MCF 10A (cell line): ENCODE results near the gene CLEC2L. TPM values are rescaled to one million over a fixed set of nuclear protein-coding genes. Genes with fewer than 3 reads are reported as not detected.

Source experiments
- BruUV-seq: library from RNA; stranded (reverse); fragments of 400-500 nt; replicated peaks from 2 replicates; lab custom pipeline; 2021; lab: Mats Ljungman, UMichigan
- CTCF ChIA-PET: fragments of 300-600 bp; sonication (Branson Sonifier 250); formaldehyde crosslinking; extraction: SDS; loops from one replicate; lab custom pipeline; 2021; ENCODE audit warnings: antibody characterized with exemption, inconsistent platforms; lab: Yijun Ruan, JAX
- POLR2A ChIA-PET: fragments of 300-600, 350-650 bp; sonication (Branson Sonifier 250); formaldehyde crosslinking; extraction: SDS; loops from one replicate; lab custom pipeline; 2020; ENCODE audit warnings: antibody characterized with exemption, inconsistent platforms; lab: Yijun Ruan, JAX
- DNase-seq: peaks from one replicate; pipeline ENCODE4 v3.0.0-alpha.2; 2018; ENCODE audit not compliant: unreplicated experiment
- H3K27ac Mint-ChIP-seq: one replicate; pipeline ENCODE4 v1.8.0; 2022; ENCODE audit warnings: mild to moderate bottlenecking, low read depth, mixed read lengths; ENCODE audit not compliant: unreplicated experiment
- H3K27me3 Mint-ChIP-seq: one replicate; pipeline ENCODE4 v1.8.0; 2022; ENCODE audit warnings: mixed read lengths; ENCODE audit not compliant: insufficient read depth, unreplicated experiment
- H3K36me3 Mint-ChIP-seq: one replicate; pipeline ENCODE4 v1.8.0; 2022; ENCODE audit warnings: mild to moderate bottlenecking, moderate library complexity, mixed read lengths; ENCODE audit not compliant: insufficient read depth, unreplicated experiment
- H3K4me1 Mint-ChIP-seq: one replicate; pipeline ENCODE4 v1.8.0; 2022; ENCODE audit warnings: mixed read lengths; ENCODE audit not compliant: insufficient read depth, unreplicated experiment
- H3K4me3 Mint-ChIP-seq: one replicate; pipeline ENCODE4 v1.8.0; 2022; ENCODE audit warnings: mild to moderate bottlenecking, moderate library complexity, mixed read lengths; ENCODE audit not compliant: unreplicated experiment
- H3K9me3 Mint-ChIP-seq: one replicate; pipeline ENCODE4 v1.8.0; 2022; ENCODE audit warnings: mixed read lengths; ENCODE audit not compliant: unreplicated experiment
- intact Hi-C: fragments of 100-400 bp; cut with micrococcal nuclease; formaldehyde crosslinking; loops from 2 replicates; pipeline ENCODE4 v1.14.1; 2022
- total RNA-seq: library from RNA; stranded (reverse); gene quantifications from 2 replicates; pipeline ENCODE4 v1.2.3, GENCODE V29; 2022
- TF ChIP-seq, protein P1 (sequence below): fragments of 200-600 bp; IDR thresholded peaks from one replicate; pipeline ENCODE4 v1.8.0; 2022; ENCODE audit warnings: antibody characterized with exemption, mild to moderate bottlenecking; ENCODE audit not compliant: unreplicated experiment

CLEC2L gene
- total RNA-seq, 1 experiment from 2014 or later: not detected

- no peak for DNase-seq
- Mint-ChIP-seq H3K9me3 (no peaks in the 10 kb centered on the region), H3K36me3 (peaks cover 95% of the 10 kb centered on the region), H3K4me1 (peaks cover 6% of the 10 kb centered on the region), H3K4me3 (no peak overlapping the region), H3K27ac (no peak overlapping the region), H3K27me3 (no peaks in the 10 kb centered on the region)
- TF ChIP-seq, protein P1, sequence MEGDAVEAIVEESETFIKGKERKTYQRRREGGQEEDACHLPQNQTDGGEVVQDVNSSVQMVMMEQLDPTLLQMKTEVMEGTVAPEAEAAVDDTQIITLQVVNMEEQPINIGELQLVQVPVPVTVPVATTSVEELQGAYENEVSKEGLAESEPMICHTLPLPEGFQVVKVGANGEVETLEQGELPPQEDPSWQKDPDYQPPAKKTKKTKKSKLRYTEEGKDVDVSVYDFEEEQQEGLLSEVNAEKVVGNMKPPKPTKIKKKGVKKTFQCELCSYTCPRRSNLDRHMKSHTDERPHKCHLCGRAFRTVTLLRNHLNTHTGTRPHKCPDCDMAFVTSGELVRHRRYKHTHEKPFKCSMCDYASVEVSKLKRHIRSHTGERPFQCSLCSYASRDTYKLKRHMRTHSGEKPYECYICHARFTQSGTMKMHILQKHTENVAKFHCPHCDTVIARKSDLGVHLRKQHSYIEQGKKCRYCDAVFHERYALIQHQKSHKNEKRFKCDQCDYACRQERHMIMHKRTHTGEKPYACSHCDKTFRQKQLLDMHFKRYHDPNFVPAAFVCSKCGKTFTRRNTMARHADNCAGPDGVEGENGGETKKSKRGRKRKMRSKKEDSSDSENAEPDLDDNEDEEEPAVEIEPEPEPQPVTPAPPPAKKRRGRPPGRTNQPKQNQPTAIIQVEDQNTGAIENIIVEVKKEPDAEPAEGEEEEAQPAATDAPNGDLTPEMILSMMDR: no peak
- ChIA-PET CTCF (interaction anchor here (0.6 to 2.0 kb wide), 4 partner anchors 9 to 402 kb away, joined by 3 to 5 read pairs (median 4); no protein-coding TSS in a partner anchor), POLR2A (interaction anchor here (1.5 kb wide), 1 partner anchor 11 kb away, joined by 3 read pairs; no protein-coding TSS in a partner anchor)
- no TSS peak for BruUV-seq
- intact Hi-C loops: no loop called here
Measured at GRCh38 chr7:139592801-139593461, 69.4 kb downstream of the CLEC2L start.

GRCh38 chr7:139594090-139594489, 70.6 kb downstream of the CLEC2L start:
- no peak overlapping the region for H3K4me3 Mint-ChIP-seq

More at GRCh38 chr7:139594090-139594489, 70.6 kb downstream of the CLEC2L start:
- no peak overlapping the region for H3K27ac Mint-ChIP-seq
- no peaks in the 10 kb centered on the region for H3K9me3 Mint-ChIP-seq
- CTCF ChIA-PET: interaction anchor here (0.6 to 2.0 kb wide), 4 partner anchors 8 to 716 kb away, joined by 3 to 5 read pairs (median 4); no protein-coding TSS in a partner anchor
- TF ChIP-seq, protein P1: no peak
- no peak for DNase-seq
- H3K36me3 Mint-ChIP-seq: peaks cover 93% of the 10 kb centered on the region
- no peaks in the 10 kb centered on the region for H3K4me1 Mint-ChIP-seq
- H3K27me3 Mint-ChIP-seq: no peaks in the 10 kb centered on the region
- intact Hi-C loops: no loop called here
- BruUV-seq: no TSS peak
- POLR2A ChIA-PET: no interaction called here

Other genes with a start within 250 kb of the CLEC2L start
- gene FMC1, start 182.3 kb upstream of the CLEC2L start, total RNA-seq: 11.8 and 11.9 TPM in 2 replicates
- gene LUC7L2, start 163.8 kb upstream of the CLEC2L start, total RNA-seq: 138 and 145 TPM in 2 replicates
- gene KLRG2, start 40.0 kb upstream of the CLEC2L start, total RNA-seq: 0.19 TPM in 1 of 2 replicates, not detected in the other